Urinary bladder (tissue), 4 donors: ENCODE data around the gene NTMT1. TPM values are rescaled to one million over a fixed set of nuclear protein-coding genes. Genes with fewer than 3 reads are reported as not detected.
"Not testable (repeated sequence)": the region's sequence is repeated elsewhere in the genome, so short reads cannot be mapped to it uniquely, and the experiment has no call there.

Experiments
- DNase-seq: peaks from one replicate; pipeline ENCODE4 v3.0.0-alpha.2; 2015; ENCODE audit errors: extremely low spot score
- H3K27ac ChIP-seq: one replicate; pipeline ENCODE4 v1.5.1; 2013; ENCODE audit warnings: low read depth, mild to moderate bottlenecking, moderate library complexity
- H3K36me3 ChIP-seq: one replicate; pipeline ENCODE4 v1.6.1; 2013; ENCODE audit warnings: mild to moderate bottlenecking, moderate library complexity; ENCODE audit not compliant: insufficient read depth
- H3K4me1 ChIP-seq: one replicate; pipeline ENCODE4 v1.6.1; 2013; ENCODE audit warnings: mild to moderate bottlenecking, moderate library complexity; ENCODE audit not compliant: insufficient read depth
- H3K4me3 ChIP-seq: one replicate; pipeline ENCODE4 v1.5.1; 2013; ENCODE audit warnings: low read depth, low read length
- WGBS: extraction: QIAGEN DNeasy Blood & Tissue Kit; methylation state at CpG from one replicate; pipeline ENCODE4 v1.1.7; 2013; 5-methylcytosine and 5-hydroxymethylcytosine counted together
- polyA plus RNA-seq: library from polyadenylated mRNA; stranded (reverse); fragments of 200-250 nt; gene quantifications from one replicate; pipeline ENCODE4 v1.2.3, GENCODE V29; 2013
- total RNA-seq: library from RNA; depleted of rRNA; stranded (reverse); fragments of >200 nt; gene quantifications from one replicate; pipeline ENCODE4 v1.2.3, GENCODE V29; 2014
- donor health status: healthy with polysubstance abuse.
- donor health status: healthy.

NTMT1 gene
- total and polyA plus RNA-seq, 2 donors: 12.8 to 46.7 TPM

DNA sequence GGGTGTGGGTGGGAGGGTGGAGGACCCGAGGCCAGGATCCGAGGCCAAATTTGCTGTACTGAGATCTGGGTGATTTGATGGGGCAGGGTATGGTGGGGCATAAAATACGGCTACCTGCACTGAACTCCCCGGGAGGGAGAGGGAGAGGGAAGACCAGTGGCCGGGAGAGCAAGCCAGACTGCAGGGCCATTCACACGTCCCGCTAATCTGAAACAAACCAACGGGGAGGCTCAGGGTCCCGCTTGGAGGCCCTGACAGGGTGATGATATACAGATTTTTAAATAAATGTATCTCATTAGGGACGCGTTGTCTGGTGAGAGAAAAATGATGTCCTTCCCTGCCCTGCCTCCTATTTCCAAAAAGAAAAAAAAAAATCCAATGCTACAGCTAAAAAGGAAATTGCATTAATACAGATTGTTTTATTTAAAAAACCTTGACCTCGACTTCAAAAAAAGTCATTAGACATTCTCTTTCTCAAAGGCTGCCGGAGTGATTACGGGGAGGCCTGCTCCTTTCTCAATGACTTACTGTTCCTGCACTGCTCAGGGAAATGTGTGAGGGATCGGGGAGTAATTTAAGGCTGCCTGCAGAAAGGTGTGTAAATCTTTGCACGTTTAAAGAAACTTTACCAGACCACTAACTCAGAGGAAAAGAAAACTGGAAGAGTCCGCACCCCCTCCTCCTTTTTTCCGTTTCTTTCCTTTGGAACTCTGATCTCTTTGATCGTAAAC lies 28.0 kb downstream of the NTMT1 start:
- 54% methylated on average over 19 of the region's 19 CpGs for WGBS
- Histone ChIP-seq H3K4me3 (no peak overlapping the region), H3K36me3 (no peaks in the 10 kb centered on the region), H3K27ac (no peak overlapping the region), H3K4me1 (no peaks in the 10 kb centered on the region)
- no peak for DNase-seq

DNA sequence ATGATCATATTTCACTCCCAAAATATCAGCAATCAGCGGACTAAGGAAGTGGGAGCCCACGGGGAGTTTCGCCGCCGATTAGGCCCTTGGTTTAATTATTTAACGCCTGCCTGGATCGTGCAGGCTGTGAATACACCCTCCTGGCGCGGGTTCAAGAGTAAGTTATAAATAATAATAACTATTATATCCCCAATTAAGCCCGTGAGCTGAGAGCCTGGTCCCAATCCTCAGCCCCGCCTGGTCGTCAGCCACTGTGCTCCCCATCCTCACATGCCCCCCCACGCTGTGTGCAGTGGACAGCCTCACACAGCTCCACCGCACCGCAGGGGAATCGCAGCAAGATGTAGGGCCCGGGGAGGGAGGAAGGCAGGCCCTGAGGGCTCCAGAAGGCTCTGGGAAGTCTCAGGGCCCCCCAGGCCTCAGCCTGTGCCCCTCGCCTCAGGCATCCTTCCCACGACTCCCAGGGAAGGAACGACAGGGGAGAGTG lies 28.6 kb downstream of the NTMT1 start:
- no peak for DNase-seq
- Histone ChIP-seq H3K4me1 (no peaks in the 10 kb centered on the region), H3K4me3 (no peak overlapping the region), H3K27ac (no peak overlapping the region), H3K36me3 (no peaks in the 10 kb centered on the region)
- WGBS: 50% methylated on average over 20 of the region's 20 CpGs

DNA sequence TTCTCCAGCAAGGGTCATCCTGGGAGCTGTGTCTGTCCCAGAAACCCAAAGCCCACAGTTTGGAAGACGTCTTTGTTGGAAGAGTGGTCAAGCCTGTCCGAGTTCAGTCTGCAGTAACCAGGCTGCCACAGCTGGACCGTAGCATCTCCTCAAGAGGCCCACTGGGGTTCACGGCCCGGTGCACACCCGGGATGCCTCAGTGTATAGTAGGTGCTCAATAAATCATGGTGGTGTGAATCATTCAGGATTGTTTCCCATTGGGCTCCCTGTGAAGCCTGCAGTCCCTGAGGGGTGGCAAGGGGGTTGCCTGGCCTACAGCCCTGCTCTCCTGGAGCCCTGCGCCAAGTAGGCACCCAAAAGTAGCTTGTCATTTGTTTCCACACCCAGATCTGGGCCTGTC lies 29.2 kb downstream of the NTMT1 start:
- no peak for DNase-seq
- no peak overlapping the region for H3K4me3 ChIP-seq
- no peaks in the 10 kb centered on the region for H3K4me1 ChIP-seq
- H3K27ac ChIP-seq: no peak overlapping the region
- no peaks in the 10 kb centered on the region for H3K36me3 ChIP-seq
- WGBS: 91% methylated on average over 7 of the region's 7 CpGs

DNA sequence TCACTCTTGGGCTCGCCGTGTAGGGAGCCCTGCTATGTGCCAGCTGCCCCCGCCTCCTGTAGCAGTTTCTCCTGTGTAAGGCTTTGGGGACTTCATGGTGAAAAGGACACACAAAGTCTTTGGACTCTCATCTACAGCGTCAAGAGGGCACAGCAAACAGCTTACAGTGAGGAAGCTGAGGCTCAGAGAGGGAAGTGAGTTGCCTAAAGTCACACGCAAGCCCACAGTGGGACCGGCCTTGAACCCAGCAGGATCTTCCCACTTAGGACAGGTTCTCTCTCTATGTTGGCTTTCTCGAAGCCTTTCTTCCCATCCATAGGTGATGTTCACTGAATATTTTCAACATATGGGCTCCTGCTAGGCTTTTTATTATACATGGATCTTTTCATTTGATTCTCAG lies 29.7 kb downstream of the NTMT1 start:
- Histone ChIP-seq H3K36me3 (no peaks in the 10 kb centered on the region), H3K4me3 (no peak overlapping the region), H3K27ac (no peak overlapping the region), H3K4me1 (no peaks in the 10 kb centered on the region)
- no peak for DNase-seq
- 80% methylated on average over 7 of the region's 7 CpGs for WGBS

DNA sequence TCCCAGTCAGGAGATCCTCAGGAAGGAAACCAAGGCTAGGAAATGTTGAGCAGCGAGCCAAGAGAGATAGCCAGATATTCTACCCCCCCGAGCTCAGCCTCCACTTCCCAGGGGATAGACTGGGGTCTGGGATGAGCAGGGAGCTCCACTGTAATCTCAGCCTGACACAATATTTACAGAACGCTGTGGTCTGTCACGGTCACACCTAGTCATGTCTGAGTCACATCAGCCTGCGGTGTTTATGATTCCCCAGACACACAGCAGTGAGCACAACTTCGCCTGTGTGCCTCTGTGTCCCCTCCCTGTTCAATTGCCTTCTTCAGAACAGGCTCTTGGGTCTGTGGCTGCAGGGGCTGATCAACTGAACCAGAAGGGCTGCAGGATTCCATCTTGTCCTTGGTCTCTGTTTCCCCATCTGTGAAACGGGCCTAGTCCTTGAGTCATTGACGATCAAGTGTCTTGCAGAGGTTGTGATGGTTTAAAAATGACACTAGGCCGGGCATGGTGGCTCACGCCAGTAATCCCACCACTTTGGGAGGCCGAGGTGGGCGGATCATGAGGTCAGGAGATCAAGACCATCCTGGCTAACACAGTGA lies 30.9 kb downstream of the NTMT1 start:
- no peaks in the 10 kb centered on the region for H3K4me1 ChIP-seq
- no peaks in the 10 kb centered on the region for H3K36me3 ChIP-seq
- no peak for DNase-seq
- WGBS: 60% methylated on average over 12 of the region's 12 CpGs
- H3K4me3 ChIP-seq: no peak overlapping the region
- H3K27ac ChIP-seq: no peak overlapping the region

DNA sequence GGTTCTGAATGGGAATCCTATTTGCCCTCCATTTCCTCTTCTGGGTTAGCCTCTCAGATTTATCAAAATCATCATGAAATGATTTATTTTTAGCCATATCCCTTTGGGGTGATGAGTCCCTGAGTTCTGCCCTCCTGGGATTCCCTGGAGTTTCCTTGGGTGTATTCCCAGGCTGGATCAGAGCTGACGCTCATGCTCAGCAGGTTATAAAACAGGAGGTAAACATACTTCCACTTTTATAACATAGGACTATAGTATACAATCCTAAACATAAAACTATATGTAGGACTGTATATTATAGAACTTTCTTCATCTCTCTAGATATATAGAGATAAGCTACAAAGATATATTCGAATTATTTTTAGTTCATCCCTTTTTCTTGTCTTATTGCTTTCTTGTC lies 35.1 kb downstream of the NTMT1 start:
- Histone ChIP-seq H3K36me3 (no peaks in the 10 kb centered on the region), H3K4me1 (peaks cover 2% of the 10 kb centered on the region)
- WGBS: 62% methylated on average over 2 of the region's 2 CpGs

DNA sequence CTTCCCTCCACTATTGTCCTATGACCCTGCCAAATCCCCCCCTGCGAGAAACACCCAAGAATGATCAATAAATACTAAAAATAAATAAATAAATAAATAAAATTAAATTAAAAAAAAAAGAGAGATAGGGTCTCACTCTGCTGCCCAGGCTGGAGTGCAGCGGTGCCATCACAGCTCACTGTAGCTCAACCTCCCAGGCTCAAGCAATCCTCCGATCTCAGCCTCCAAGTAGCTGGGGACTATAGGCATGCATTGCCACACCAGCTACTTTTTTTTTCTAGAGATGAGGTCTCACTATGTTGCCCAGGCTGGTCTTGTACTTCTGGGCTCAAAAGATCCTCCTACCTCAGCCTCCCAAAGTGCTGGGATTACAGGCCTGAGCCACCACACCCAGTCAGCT lies 36.3 kb downstream of the NTMT1 start:
- 62% methylated on average over 3 of the region's 3 CpGs for WGBS
- H3K36me3 ChIP-seq, DNase-seq, H3K4me1 ChIP-seq, H3K27ac ChIP-seq, H3K4me3 ChIP-seq: not testable (repeated sequence)

More for the DNA sequence above, 35.1 kb downstream of the NTMT1 start:
- Histone ChIP-seq H3K27ac (no peak overlapping the region), H3K4me3 (no peak overlapping the region)
- DNase-seq: no peak

DNA sequence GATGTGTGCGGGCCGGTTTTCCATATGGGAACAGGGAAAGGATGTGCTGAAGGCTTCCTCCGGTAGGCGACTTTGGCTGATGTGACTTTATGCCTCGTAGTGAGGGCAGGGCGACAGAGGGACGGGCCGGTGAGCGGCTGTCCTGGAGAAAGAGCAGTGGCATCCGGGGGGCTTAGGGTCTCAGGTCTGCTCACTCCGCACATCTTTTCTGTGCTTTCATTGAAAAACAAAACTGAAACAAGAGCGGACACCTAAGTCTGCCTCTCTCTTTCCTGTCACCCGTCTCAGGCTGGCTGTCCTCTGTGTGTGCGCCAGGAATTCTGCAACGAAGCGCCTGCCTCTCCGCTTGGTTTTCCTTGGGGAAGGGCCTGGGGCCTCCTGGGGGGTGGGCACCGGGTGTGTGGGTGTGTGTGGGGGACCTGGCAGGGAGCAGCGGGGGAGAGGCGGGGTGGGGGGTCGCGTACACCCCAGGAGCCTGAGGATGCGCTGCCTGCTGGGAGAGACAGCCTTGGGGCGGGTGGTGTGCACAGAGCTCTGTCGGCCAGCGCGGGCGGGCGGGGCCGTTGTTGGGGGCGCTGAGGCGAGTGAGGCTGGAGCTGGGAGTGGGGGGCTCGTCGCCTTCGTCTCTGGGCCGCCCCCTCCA lies 38.9 kb downstream of the NTMT1 start:
- DNase-seq: no peak
- Histone ChIP-seq H3K27ac (no peak overlapping the region), H3K4me1 (peaks cover 2% of the 10 kb centered on the region), H3K4me3 (peak overlapping the region; percentile 83), H3K36me3 (no peaks in the 10 kb centered on the region)
- WGBS: 11% methylated on average over 36 of the region's 36 CpGs

DNA sequence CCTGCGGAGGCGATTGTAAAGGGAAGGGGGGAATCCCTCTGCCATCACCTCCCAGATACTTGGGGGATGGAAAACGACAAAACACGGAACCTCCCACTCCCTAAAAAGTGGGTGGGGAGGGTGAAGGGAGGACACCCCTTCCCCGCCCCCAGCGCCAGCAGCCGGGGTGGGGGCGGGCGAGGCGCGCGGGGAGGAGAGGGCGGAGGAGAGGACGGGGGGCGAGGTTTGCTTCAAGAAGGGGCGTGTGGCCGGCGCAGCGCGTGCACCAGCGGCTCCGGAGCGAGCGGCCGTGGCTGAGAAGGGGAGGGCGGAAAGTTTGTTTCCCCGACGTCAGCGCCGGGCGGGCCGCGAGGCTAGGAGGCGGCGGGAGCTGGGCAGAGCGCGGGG lies 39.4 kb downstream of the NTMT1 start, which contains the start of gene PRRX2:
Gene PRRX2 (plus strand): TSS at position 259 of the 387 bp plus-strand sequence. CDS start 221 bp downstream, outside the sequence.
- under 1% methylated on average over 37 of the region's 37 CpGs for WGBS
- Histone ChIP-seq H3K4me1 (peaks cover 2% of the 10 kb centered on the region), H3K27ac (no peak within 1 kb of the TSS), H3K36me3 (no peaks in the 10 kb centered on the region), H3K4me3 (peak within 1 kb of the TSS; percentile 83)
- DNase-seq: no peak

DNA sequence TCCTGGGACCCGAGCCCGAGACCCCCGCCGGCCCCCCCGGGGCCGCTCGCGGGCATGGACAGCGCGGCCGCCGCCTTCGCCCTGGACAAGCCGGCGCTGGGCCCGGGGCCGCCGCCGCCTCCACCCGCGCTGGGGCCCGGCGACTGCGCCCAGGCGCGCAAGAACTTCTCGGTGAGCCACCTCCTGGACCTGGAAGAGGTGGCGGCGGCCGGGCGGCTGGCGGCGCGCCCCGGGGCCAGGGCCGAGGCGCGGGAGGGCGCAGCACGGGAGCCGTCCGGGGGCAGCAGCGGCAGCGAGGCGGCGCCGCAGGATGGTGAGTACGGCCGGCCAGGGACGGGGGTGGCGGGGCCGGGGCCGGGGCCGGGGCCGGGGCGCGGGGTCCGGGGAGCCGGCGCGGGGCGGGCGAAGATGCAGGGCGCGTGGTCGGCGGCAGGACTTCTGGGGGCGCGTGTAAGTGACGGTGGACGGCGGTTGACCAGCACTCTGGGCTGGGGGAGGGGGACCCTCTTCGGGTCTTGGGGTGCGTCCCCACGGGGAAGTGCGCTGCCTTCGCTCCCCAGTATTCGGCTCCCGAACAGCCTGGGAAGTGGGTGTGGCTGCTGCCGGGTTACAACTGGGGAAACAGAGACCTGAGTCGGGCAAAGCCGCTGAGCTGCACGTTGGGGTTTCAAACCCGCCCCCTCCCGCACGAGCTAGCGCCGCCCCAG lies 40.0 kb downstream of the NTMT1 start:
- 3% methylated on average over 88 of the region's 88 CpGs for WGBS
- no peak overlapping the region for H3K27ac ChIP-seq
- peak overlapping the region; percentile 83 for H3K4me3 ChIP-seq
- no peak for DNase-seq
- H3K36me3 ChIP-seq: no peaks in the 10 kb centered on the region
- H3K4me1 ChIP-seq: peaks cover 2% of the 10 kb centered on the region

DNA sequence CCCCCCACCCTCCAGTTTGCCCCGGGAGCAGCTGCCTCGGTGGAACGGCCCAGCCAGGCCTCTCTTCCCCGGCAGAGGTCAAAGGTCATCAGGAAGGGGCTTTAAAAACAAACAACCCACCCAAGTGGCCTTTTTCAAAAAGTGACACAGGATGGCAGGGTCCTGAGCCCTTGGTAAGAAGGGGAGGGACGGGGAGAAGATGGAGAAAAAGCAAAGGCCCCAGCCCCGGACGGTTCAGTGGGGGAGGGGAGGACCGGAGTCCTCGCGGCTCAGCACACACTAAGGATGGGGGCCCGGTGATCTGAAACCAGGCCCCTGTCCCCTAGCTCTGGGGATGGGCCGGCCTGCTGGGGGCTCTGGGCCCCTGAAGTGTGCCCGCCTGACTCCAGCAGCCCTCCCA lies 40.6 kb downstream of the NTMT1 start:
- Histone ChIP-seq H3K36me3 (no peaks in the 10 kb centered on the region), H3K4me1 (peaks cover 2% of the 10 kb centered on the region), H3K27ac (no peak overlapping the region), H3K4me3 (peak overlapping the region; percentile 83)
- 22% methylated on average over 13 of the region's 13 CpGs for WGBS
- no peak for DNase-seq

DNA sequence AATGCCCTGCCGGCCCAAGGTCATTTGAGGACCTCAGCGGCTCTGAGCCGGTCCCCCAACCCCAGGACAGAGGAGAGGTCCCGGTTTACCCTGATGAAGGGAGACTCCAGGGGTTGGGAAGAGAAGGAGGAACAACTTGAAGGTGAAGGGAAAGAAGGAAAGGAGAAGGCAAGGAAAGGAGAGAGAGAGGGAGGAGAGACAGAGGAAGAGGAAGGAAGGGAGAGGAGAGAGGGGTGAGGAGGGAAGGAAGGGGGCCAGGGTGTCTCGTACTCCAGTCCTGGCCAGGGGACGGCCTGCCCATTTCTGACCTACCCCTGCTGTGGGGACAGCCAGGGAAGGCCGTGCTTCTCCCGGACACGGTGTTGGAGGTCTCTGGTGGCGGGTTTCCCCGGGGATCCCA lies 41.4 kb downstream of the NTMT1 start:
- WGBS: 67% methylated on average over 11 of the region's 11 CpGs
- Histone ChIP-seq H3K4me3 (no peak overlapping the region), H3K27ac (no peak overlapping the region), H3K36me3 (no peaks in the 10 kb centered on the region), H3K4me1 (peaks cover 2% of the 10 kb centered on the region)
- no peak for DNase-seq

DNA sequence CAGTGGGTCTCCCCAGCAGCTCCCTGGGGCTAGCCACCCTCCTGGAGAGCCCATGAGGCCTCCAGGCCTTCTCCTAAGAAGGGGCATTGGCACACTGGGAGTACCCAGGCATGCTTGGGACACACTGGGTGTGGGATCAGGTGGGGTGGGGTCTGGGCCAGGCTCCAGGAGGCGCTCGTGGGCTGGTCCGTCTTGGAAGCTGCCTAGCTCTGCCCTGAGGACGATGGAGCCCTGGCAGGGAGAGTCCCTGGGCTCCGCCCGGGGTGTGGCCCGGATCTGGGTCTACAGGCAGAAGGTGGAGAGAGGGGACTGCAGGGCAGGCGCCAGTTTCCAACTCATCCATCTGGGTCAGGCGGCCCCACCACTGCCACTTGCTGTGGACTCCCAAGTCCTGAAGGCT lies 41.9 kb downstream of the NTMT1 start:
- H3K27ac ChIP-seq: no peak overlapping the region
- WGBS: 80% methylated on average over 9 of the region's 9 CpGs
- no peak overlapping the region for H3K4me3 ChIP-seq

More for the DNA sequence above, 41.9 kb downstream of the NTMT1 start:
- Histone ChIP-seq H3K36me3 (no peaks in the 10 kb centered on the region), H3K4me1 (peaks cover 2% of the 10 kb centered on the region)
- no peak for DNase-seq
